ENCODE measurements around the gene RPGRIP1L. TPM values are rescaled to one million over a fixed set of nuclear protein-coding genes. Genes with fewer than 3 reads are reported as not detected.

Gene RPGRIP1L
- total RNA-seq, 1 experiment from 2014 or later: 4.1 TPM

- in situ Hi-C loops (cut with HindIII; ENCODE audit: low pct_unique_long_range_greater_than_20kb, low sequenced_read_pairs): no loop called here
- DNase-seq (ENCODE audit: low read depth, low spot score): no peak
Measured at GRCh38 chr16:53626811-53627210, 76.8 kb downstream of the RPGRIP1L start.

DNA sequence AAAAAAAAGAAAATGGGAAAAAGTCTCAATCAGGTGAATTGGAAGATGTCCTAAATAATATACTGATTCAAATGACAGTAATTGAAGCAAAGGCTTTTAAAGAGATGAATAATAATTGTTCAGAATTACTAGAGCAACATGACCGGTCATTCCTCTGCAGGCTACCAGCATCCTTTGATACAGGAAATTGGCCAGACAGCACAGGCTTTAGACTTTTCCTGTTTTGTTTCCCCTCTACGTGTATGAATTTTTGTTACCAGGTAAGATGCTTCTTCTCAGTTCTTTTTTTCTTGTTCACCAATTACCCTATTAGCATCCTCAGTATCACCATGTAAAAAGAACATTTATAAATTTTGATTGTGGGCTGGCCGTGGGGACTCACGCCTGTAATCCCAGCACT, 77.5 kb downstream of the RPGRIP1L start:
- DNase-seq (ENCODE audit: low read depth, low spot score): no peak
- in situ Hi-C loops (cut with HindIII; ENCODE audit: low pct_unique_long_range_greater_than_20kb, low sequenced_read_pairs): no loop called here

GRCh38 chr16:53625221-53625620, 78.4 kb downstream of the RPGRIP1L start:
- no peak for DNase-seq (ENCODE audit: low read depth, low spot score)
- in situ Hi-C loops (cut with HindIII; ENCODE audit: low pct_unique_long_range_greater_than_20kb, low sequenced_read_pairs): no loop called here

GRCh38 chr16:53622315-53622714, 81.3 kb downstream of the RPGRIP1L start:
- no peak for DNase-seq (ENCODE audit: low read depth, low spot score)
- in situ Hi-C loops (cut with HindIII; ENCODE audit: low pct_unique_long_range_greater_than_20kb, low sequenced_read_pairs): no loop called here

- in situ Hi-C loops (cut with HindIII; ENCODE audit: low pct_unique_long_range_greater_than_20kb, low sequenced_read_pairs): no loop called here
- DNase-seq (ENCODE audit: low read depth, low spot score): no peak
Measured at GRCh38 chr16:53620476-53620875, 83.2 kb downstream of the RPGRIP1L start.

DNA sequence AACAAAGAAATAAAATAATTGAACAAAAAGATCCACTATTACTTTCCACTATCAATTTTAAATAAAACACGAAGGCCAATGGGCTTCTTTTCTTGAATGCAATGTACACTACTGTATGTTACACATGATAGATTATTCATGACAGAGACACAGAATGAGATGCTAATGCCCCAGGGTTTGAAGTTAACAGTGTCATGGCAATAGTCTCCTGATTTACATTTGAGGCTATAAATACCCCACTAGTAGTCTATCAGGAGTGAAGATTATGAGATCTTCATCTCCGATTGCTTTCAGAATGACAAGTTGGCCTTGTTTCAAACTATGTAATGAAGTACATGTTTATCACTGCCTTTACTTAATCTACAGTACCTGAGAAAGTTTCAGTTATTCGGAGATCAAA, 84.4 kb downstream of the RPGRIP1L start:
- in situ Hi-C loops (cut with HindIII; ENCODE audit: low pct_unique_long_range_greater_than_20kb, low sequenced_read_pairs): no loop called here
- no peak for DNase-seq (ENCODE audit: low read depth, low spot score)

DNA sequence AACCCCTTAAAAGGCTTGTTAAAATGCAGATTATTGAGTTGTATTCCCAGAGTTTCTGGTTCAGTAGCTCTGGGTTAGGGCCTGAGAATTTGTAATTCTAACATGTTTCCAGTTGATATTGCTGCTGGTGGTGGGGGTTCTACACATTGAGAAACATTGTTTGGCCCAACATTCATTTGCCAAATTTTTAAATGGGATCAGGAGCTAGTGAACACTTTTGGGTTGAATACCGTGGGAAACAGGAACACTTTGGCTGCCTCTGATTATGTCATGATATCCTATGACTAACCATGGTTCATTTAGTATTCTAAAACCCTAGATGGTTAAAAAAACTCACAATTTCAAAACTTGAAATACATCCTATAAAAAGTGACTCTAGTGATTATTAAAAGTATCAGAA, 89.3 kb downstream of the RPGRIP1L start:
- no peak for DNase-seq (ENCODE audit: low read depth, low spot score)
- in situ Hi-C loops (cut with HindIII; ENCODE audit: low pct_unique_long_range_greater_than_20kb, low sequenced_read_pairs): no loop called here

- in situ Hi-C loops (cut with HindIII; ENCODE audit: low pct_unique_long_range_greater_than_20kb, low sequenced_read_pairs): no loop called here
- DNase-seq (ENCODE audit: low read depth, low spot score): no peak
Measured at GRCh38 chr16:53612003-53612402, 91.7 kb downstream of the RPGRIP1L start.

DNA sequence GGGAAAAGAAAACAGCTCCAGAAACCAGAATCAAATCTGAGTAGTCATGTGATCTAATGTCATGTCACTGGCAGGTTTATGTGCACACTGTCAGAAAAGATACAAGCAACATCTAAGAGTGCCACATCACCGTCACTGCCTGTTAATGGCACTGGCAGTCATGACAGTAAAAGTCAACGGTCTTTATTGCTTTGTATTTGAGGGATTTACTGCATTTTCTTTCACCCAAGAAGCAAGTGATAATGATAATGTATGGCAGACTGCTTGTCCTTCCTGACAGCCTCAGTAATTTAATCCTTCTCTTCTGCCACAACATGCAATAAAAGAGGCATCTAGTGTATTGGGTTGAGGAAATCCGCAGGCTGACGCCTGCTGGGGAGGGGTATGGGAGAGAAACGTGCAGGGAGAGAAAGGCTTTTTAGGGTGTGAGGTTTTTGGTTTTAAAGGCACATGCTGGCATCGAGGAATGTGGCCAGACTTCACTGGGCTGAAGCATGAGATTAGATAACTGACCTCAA, 92.4 kb downstream of the RPGRIP1L start:
- in situ Hi-C loops (cut with HindIII; ENCODE audit: low pct_unique_long_range_greater_than_20kb, low sequenced_read_pairs): no loop called here
- DNase-seq (ENCODE audit: low read depth, low spot score): no peak

DNA sequence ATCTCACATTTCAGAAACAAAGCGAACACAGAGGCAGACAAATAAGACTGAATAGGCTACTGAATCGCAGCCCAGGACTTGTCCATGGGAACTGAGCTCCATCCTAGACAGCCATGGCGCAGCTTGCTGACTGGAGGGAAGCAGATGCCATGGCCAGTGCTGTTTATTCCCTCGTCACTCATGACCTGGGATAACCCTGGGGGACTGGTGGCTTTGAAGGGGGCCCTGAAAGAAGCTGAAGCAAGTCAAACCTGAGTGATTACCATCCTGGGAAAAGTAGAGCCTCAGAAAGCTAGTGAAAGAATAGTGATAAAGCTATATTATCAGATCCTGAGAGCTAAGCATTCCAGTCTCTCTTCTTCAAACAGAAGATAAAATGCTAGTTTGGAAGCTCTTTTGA, 94.1 kb downstream of the RPGRIP1L start:
- in situ Hi-C loops (cut with HindIII; ENCODE audit: low pct_unique_long_range_greater_than_20kb, low sequenced_read_pairs): no loop called here
- no peak for DNase-seq (ENCODE audit: low read depth, low spot score)

DNA sequence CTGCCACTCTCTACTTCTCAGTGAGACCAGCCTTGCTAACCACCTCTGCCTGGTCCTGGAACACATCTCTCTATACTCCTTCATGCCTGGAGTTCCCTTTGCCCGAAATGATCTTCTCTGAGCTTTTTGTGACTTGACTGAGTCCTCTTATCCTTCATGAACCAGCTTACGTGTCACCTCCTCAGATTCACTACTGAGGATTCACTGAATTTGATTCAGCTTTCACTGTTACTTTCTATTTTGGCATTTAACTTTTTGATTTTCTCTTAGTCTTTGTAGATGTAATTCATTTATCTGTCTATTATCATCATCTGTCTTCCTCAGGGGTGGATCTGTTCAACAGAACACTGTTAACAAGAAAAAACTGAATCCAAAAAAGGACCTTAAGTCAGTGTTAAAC, 95.6 kb downstream of the RPGRIP1L start:
- in situ Hi-C loops (cut with HindIII; ENCODE audit: low pct_unique_long_range_greater_than_20kb, low sequenced_read_pairs): no loop called here
- no peak for DNase-seq (ENCODE audit: low read depth, low spot score)

- in situ Hi-C loops (cut with HindIII; ENCODE audit: low pct_unique_long_range_greater_than_20kb, low sequenced_read_pairs): no loop called here
- no peak for DNase-seq (ENCODE audit: low read depth, low spot score)
Measured at GRCh38 chr16:53605831-53606400, 97.7 kb downstream of the RPGRIP1L start.

DNA sequence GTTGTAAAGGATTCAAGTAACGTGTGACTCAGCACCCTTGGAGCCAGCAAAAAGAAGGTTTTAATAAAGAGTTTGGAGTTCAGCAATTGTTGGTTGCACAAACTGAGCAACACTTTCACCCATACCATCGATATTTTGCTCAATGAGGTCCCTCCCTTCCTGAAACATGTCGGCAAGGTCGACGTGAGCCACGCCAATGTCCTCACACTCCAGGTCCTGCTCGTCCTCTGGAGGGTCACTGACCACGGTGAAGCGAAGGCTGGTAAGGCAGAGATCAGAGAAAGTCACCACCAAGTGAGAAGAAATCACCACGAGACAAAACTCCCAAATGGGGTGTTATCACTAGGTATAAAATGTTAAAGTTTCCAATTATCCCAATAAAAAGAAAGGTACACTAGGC, 98.3 kb downstream of the RPGRIP1L start:
- no peak for DNase-seq (ENCODE audit: low read depth, low spot score)
- in situ Hi-C loops (cut with HindIII; ENCODE audit: low pct_unique_long_range_greater_than_20kb, low sequenced_read_pairs): no loop called here

DNA sequence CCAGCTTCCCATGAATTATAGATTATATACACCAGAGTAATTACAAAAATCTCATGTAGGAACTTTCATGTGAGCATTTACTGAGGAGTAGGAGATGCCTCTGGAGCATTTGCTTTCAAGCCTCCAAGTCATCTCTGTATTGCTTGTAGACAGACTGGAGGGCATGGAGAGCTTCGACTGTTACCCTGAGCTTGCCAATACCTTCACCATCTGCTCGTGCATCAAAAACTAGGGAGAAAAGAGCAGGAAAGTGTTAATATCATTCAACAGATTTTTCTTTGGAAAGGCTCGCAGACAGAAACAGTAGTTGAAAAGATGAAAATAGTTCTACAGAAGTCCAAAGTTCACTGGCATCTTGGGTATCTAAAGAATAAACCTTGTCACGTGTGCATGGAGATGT, 101.7 kb downstream of the RPGRIP1L start:
- DNase-seq (ENCODE audit: low read depth, low spot score): no peak
- in situ Hi-C loops (cut with HindIII; ENCODE audit: low pct_unique_long_range_greater_than_20kb, low sequenced_read_pairs): no loop called here

DNA sequence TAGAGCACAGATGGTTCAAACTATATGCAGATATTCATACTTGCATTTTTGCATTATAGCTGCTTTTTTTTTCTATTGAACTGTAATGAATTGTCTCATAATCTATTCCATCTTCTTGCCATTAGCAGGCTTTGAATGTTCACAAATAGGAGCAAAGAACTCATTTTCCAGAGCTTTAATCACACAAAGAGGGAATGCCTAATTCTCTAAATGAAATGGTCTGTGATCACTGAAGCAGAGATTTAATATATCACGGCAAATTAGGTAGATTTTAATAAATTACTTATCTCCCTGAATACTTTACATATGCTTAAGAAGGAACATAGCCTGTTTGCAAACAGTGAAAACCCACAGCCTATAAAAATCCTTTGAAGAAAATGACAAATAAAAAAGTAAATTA, 103.0 kb downstream of the RPGRIP1L start:
- no peak for DNase-seq (ENCODE audit: low read depth, low spot score)
- in situ Hi-C loops (cut with HindIII; ENCODE audit: low pct_unique_long_range_greater_than_20kb, low sequenced_read_pairs): no loop called here

DNA sequence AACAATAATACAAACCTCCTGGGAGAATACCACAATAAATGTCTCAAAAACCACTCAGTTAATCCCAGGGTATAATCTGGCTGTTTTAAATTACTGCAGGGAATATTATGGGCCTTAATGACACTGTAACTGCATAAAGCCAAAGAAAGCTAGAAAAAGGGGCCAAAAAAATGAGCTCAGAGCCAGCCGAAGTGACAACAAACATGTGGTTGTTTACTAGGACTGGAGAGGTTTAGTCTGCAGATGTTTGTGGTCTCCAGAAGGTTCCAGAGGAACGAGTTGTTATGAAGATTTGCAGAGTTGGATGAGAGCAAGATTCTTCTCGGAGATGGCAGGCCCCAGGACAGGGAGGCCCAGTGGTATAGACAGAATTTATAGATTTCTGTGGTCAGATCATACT, 103.5 kb downstream of the RPGRIP1L start:
- in situ Hi-C loops (cut with HindIII; ENCODE audit: low pct_unique_long_range_greater_than_20kb, low sequenced_read_pairs): no loop called here
- DNase-seq (ENCODE audit: low read depth, low spot score): no peak

DNA sequence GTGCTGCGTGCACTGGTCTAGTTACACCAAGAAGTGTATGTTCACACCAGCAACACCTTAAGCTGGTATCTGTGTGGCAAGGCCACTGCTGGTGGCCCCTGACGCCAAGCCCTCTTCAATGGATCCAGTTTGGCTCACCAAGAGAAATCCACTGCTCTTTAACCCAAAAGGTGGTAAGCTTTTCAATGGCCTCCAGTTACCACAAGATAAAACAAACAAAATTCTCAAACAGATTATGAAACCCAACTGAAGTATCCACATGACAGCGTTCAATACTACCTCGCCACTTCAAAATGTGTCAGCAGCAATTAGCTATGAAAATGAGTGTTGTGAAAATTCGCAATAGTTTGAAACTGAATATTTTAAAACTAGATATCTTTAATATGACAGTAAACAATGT, 104.1 kb downstream of the RPGRIP1L start:
- in situ Hi-C loops (cut with HindIII; ENCODE audit: low pct_unique_long_range_greater_than_20kb, low sequenced_read_pairs): no loop called here
- no peak for DNase-seq (ENCODE audit: low read depth, low spot score)

- in situ Hi-C loops (cut with HindIII; ENCODE audit: low pct_unique_long_range_greater_than_20kb, low sequenced_read_pairs): no loop called here
- DNase-seq (ENCODE audit: low read depth, low spot score): no peak
Measured at GRCh38 chr16:53598511-53599275, 105.0 kb downstream of the RPGRIP1L start.

GRCh38 chr16:53597776-53598175, 105.9 kb downstream of the RPGRIP1L start:
- in situ Hi-C loops (cut with HindIII; ENCODE audit: low pct_unique_long_range_greater_than_20kb, low sequenced_read_pairs): no loop called here
- DNase-seq (ENCODE audit: low read depth, low spot score): no peak
